ENCODE results near the gene DGKQ. TPM values are rescaled to one million over a fixed set of nuclear protein-coding genes. Genes with fewer than 3 reads are reported as not detected.

Gene DGKQ
- total RNA-seq, 1 donor from 2014 or later, result 14.8 TPM

DNA sequence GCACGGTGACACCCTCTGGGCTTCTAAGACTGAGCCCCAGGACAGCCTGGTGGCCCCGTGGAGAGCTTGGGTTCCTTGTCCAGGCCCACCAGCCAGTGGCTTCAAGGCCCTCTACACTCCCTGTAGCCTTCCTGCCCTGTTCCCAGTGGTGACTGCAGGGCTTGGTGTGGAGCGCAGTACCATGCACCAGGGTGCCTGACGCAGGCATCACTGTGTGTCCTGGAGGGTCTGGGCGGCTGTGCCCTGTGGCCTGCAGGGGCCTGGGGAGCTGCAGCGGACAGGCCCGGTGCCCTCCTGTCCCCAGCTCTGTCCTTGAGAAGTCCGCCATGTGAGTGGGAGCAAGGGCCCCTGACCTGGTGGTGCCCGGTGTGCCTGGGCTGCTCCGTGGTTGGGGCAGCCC, 42.4 kb upstream of the DGKQ start:
- Histone ChIP-seq H3K27me3 (ENCODE audit: control insufficient read depth, insufficient read depth, low read length) (no peaks in the 10 kb centered on the region), H3K4me3 (ENCODE audit: low read depth, low read length) (no peak overlapping the region), H3K36me3 (ENCODE audit: control insufficient read depth, insufficient read depth, low read length) (no peaks in the 10 kb centered on the region)
- no peak for TF ChIP-seq CTCF (IDR thresholded peaks at IDR 0.05; ENCODE audit: insufficient read depth, low read length, poor library complexity, severe bottlenecking)
- DNase-seq (ENCODE audit: low read depth), result no peak

DNA sequence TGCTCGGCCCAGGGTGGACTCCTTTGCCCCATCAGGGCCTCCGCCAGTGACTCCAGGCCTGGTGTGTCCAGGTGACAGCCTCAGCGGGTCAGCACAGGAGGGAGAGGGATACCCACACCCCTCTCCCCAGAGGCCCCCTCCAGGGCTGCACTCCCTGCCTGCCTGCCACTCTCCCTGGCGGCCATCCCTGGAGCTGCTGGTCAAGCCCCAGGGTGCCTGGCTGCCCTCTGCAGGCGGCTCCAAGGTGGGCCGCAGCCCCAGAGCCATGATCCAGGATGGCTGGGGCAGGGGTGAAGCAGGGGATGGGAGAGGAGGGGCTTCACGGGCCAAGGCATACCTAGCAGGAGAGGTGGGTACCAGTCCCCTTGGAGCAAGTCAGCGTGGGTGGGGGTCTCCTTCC, 41.8 kb upstream of the DGKQ start:
- Histone ChIP-seq H3K4me3 (ENCODE audit: low read depth, low read length) (no peak overlapping the region), H3K36me3 (ENCODE audit: control insufficient read depth, insufficient read depth, low read length) (no peaks in the 10 kb centered on the region), H3K27me3 (ENCODE audit: control insufficient read depth, insufficient read depth, low read length) (no peaks in the 10 kb centered on the region)
- no peak for DNase-seq (ENCODE audit: low read depth)
- TF ChIP-seq CTCF (IDR thresholded peaks at IDR 0.05; ENCODE audit: insufficient read depth, low read length, poor library complexity, severe bottlenecking), result peak; percentile 16

DNA sequence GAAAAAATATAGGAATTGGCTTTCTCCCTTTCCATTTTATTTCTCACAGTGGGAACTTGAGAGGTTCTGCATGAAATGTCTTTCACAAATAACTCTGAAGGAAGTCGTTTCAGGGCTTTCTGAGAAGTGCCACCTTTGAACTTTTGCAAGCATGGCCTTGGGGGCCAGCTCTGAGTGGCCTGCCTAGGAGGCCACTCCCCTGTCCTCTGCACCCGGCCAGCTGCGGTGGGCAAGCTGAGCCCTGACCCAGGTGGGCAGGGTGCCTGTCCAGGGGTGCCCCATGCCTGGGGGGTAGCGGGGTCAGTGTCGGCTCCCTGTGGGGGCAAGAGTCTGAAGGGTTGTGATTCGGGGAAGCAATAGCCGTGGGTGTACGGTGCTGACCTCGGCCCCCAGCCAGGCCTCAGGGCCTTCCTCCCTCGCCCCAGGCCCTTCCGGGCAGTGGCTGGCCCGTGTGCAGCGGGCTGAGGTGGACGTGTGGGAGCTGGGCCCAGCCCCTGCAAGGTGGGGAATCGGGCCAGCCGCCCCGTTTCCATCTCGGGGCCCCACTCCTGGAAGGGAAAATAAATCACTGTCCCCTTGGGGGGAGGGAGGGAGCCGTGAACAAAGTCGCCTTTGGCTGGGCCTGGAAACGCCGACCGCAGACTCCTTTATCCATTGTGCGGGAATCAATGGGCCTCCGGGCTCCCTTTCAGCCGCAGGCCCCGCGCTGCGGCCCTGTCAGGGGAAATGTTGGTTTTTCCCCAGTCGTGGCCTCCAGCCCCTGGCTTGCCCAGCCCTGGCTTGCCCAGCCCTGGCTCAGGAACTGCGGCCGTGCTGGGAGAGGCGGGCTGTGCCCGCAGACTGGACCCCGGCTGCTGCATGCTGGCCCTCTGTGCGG, 41.2 kb upstream of the DGKQ start:
- DNase-seq (ENCODE audit: low read depth), result no peak
- TF ChIP-seq CTCF (IDR thresholded peaks at IDR 0.05; ENCODE audit: insufficient read depth, low read length, poor library complexity, severe bottlenecking), result no peak
- H3K27me3 ChIP-seq (ENCODE audit: control insufficient read depth, insufficient read depth, low read length), result peaks cover 3% of the 10 kb centered on the region
- H3K4me3 ChIP-seq (ENCODE audit: low read depth, low read length), result no peak overlapping the region
- H3K36me3 ChIP-seq (ENCODE audit: control insufficient read depth, insufficient read depth, low read length), result no peaks in the 10 kb centered on the region

DNA sequence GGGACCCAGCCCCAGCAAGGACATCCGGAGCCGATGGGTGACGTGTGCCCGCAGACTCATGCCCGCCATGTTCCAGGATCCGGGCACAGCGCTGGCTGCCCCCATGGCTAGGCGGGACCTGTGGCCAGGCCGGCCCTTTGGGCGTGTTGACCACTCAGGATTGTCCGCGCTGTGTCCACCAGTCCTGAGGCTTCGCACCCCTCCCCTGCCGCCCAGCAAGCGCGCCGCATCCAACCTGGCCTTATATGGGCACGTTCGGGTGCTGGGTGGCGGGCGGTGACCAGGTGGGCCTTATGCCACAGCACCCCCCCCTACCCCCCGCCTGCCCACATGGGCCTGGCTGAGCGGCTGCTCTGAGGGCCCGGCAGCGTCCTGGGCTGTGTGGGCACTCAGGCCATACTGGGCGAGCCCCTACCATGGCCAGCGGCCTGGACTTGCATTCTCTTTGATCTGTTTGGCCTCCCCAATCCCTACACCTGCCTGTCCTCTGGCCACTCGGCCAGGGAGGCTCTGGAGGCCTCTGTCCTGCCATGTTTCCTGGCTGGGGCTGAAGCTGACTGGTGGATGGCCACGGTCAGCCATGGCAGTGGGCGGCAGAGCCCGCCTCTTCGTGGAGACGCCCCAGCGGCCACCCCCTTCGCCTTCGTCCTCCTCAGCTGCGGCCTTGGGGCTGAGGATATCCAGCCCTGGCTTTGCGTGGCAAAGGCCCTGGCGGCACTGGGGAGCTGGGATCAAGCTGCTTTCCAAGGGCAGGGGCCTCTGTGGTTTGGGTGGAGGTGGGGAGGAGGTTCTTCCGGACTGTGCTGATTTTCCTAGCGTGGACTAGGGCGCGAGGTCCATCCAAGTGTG, 40.1 kb upstream of the DGKQ start:
- H3K36me3 ChIP-seq (ENCODE audit: control insufficient read depth, insufficient read depth, low read length), result no peaks in the 10 kb centered on the region
- DNase-seq (ENCODE audit: low read depth), result no peak
- peaks cover 12% of the 10 kb centered on the region for H3K27me3 ChIP-seq (ENCODE audit: control insufficient read depth, insufficient read depth, low read length)
- no peak for TF ChIP-seq CTCF (IDR thresholded peaks at IDR 0.05; ENCODE audit: insufficient read depth, low read length, poor library complexity, severe bottlenecking)
- no peak overlapping the region for H3K4me3 ChIP-seq (ENCODE audit: low read depth, low read length)

- Histone ChIP-seq H3K36me3 (ENCODE audit: control insufficient read depth, insufficient read depth, low read length) (no peaks in the 10 kb centered on the region), H3K27me3 (ENCODE audit: control insufficient read depth, insufficient read depth, low read length) (peaks cover 23% of the 10 kb centered on the region), H3K4me3 (ENCODE audit: low read depth, low read length) (peak overlapping the region; percentile 59)
- no peak for TF ChIP-seq CTCF (IDR thresholded peaks at IDR 0.05; ENCODE audit: insufficient read depth, low read length, poor library complexity, severe bottlenecking)
- DNase-seq (ENCODE audit: low read depth), result no peak
These were observed 38.8 kb upstream of the DGKQ start for GRCh38 chr4:1012034-1012739.

Measured in kidney epithelial cell (primary cell).